ENCODE data around the gene UMAD1.

Gene UMAD1

DNA sequence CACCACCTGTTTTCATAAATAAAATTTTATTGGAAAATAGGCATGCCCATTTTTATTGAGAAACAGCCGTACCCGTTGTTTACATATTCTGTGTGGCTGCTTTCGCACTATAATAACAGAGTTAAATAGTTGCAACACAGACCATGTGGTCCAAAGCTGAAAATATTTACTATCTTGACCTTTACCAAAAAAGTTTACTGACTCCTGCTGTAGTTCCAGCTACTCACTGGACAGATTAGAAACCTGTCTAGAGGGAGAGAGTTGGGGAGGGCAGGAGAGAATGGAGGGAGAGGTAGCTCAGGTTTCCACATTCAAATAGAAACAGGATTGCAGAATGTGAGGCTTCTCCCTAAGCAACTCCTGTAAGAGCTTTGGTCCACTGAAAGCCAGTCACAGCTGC lies 273.0 kb downstream of the UMAD1 start:
- H3K79me2 ChIP-seq (ENCODE audit: insufficient read depth, low read length): no peaks in the 10 kb centered on the region
- no peak overlapping the region for H3K4me2 ChIP-seq (ENCODE audit: low read depth, low read length, poor library complexity, severe bottlenecking)
- H3K27me3 ChIP-seq (ENCODE audit: insufficient read depth, low read length, poor library complexity, severe bottlenecking): no peaks in the 10 kb centered on the region
- no peak overlapping the region for H2AFZ ChIP-seq (ENCODE audit: low read length)
- TF ChIP-seq, protein P1, sequence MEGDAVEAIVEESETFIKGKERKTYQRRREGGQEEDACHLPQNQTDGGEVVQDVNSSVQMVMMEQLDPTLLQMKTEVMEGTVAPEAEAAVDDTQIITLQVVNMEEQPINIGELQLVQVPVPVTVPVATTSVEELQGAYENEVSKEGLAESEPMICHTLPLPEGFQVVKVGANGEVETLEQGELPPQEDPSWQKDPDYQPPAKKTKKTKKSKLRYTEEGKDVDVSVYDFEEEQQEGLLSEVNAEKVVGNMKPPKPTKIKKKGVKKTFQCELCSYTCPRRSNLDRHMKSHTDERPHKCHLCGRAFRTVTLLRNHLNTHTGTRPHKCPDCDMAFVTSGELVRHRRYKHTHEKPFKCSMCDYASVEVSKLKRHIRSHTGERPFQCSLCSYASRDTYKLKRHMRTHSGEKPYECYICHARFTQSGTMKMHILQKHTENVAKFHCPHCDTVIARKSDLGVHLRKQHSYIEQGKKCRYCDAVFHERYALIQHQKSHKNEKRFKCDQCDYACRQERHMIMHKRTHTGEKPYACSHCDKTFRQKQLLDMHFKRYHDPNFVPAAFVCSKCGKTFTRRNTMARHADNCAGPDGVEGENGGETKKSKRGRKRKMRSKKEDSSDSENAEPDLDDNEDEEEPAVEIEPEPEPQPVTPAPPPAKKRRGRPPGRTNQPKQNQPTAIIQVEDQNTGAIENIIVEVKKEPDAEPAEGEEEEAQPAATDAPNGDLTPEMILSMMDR (conservative IDR thresholded peaks at IDR 0.05; ENCODE audit: low read length): no peak
- TF ChIP-seq EZH2phosphoT487 (IDR thresholded peaks at IDR 0.05; ENCODE audit: borderline replicate concordance): no peak
- H3K4me3 ChIP-seq (ENCODE audit: low read length, poor library complexity, severe bottlenecking): no peak overlapping the region
- H3F3A ChIP-seq (ENCODE audit: low read depth): no peaks in the 10 kb centered on the region
- H3K9me2 ChIP-seq (replicated peaks; ENCODE audit: low read depth, low read length): no peaks in the 10 kb centered on the region
- no peak overlapping the region for H3K9ac ChIP-seq (ENCODE audit: low read depth, low read length, poor library complexity, severe bottlenecking)
- no peaks in the 10 kb centered on the region for H4K20me1 ChIP-seq (ENCODE audit: insufficient read depth, low read length, poor library complexity, severe bottlenecking)
- peaks cover 23% of the 10 kb centered on the region for H3K4me1 ChIP-seq (ENCODE audit: insufficient read depth, low read length, poor library complexity, severe bottlenecking)
- H3K9me3 ChIP-seq (ENCODE audit: insufficient read depth, low read depth, low read length): no peaks in the 10 kb centered on the region
- no peaks in the 10 kb centered on the region for H3K36me3 ChIP-seq (ENCODE audit: insufficient read depth, low read length)

DNA sequence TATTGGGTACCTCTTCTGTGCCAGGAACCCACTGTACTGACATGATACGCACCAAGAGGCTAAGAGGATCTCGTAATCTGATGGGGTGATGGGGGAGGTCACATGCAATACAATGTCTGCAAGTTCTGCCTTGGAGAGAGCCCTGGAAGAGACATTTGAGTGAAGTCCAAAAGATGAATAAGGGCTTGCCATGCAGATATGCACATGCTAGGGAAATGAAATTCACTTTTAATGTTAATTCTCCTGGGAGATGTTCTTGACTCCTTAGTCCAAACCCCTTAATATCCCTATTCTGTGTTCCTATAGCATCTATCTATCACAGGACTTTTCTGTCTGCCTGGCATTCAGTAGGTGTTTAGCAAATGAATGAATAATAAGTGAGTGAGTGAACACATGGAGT lies 274.0 kb downstream of the UMAD1 start:
- Histone ChIP-seq H3K27me3 (ENCODE audit: insufficient read depth, low read length, poor library complexity, severe bottlenecking) (no peaks in the 10 kb centered on the region), H4K20me1 (ENCODE audit: insufficient read depth, low read length, poor library complexity, severe bottlenecking) (no peaks in the 10 kb centered on the region), H2AFZ (ENCODE audit: low read length) (no peak overlapping the region), H3K4me1 (ENCODE audit: insufficient read depth, low read length, poor library complexity, severe bottlenecking) (peaks cover 14% of the 10 kb centered on the region), H3K36me3 (ENCODE audit: insufficient read depth, low read length) (no peaks in the 10 kb centered on the region), H3K4me3 (ENCODE audit: low read length, poor library complexity, severe bottlenecking) (no peak overlapping the region), H3K9ac (ENCODE audit: low read depth, low read length, poor library complexity, severe bottlenecking) (no peak overlapping the region), H3K79me2 (ENCODE audit: insufficient read depth, low read length) (no peaks in the 10 kb centered on the region), H3K4me2 (ENCODE audit: low read depth, low read length, poor library complexity, severe bottlenecking) (no peak overlapping the region), H3F3A (ENCODE audit: low read depth) (no peaks in the 10 kb centered on the region), H3K9me2 (replicated peaks; ENCODE audit: low read depth, low read length) (no peaks in the 10 kb centered on the region), H3K9me3 (ENCODE audit: insufficient read depth, low read depth, low read length) (no peaks in the 10 kb centered on the region)
- TF ChIP-seq, protein P1 (conservative IDR thresholded peaks at IDR 0.05; ENCODE audit: low read length): no peak
- TF ChIP-seq EZH2phosphoT487 (IDR thresholded peaks at IDR 0.05; ENCODE audit: borderline replicate concordance): no peak

DNA sequence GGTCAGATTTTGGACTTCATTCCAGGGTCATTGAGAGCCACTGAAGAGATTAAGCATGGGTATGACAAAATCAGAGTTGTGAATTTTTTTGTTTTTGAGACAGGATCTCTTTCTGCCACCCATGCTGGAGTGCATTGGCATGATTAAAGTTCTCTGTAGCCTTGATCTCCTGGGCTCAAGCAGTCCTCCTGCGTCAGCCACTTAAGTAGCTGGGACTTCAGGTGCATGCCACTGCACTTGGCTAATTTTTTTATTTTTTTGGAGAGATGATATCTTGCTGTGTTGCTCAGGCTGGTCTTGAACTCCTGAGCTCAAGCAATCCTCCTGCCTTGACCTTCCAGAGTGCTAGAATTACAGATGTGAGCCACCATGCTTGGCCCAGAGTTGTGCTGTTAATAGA lies 275.5 kb downstream of the UMAD1 start:
- Histone ChIP-seq H3K27me3 (ENCODE audit: insufficient read depth, low read length, poor library complexity, severe bottlenecking) (no peaks in the 10 kb centered on the region), H3K79me2 (ENCODE audit: insufficient read depth, low read length) (no peaks in the 10 kb centered on the region), H3K4me2 (ENCODE audit: low read depth, low read length, poor library complexity, severe bottlenecking) (no peak overlapping the region), H3K9me3 (ENCODE audit: insufficient read depth, low read depth, low read length) (no peaks in the 10 kb centered on the region), H3K4me1 (ENCODE audit: insufficient read depth, low read length, poor library complexity, severe bottlenecking) (peaks cover 8% of the 10 kb centered on the region), H3K4me3 (ENCODE audit: low read length, poor library complexity, severe bottlenecking) (no peak overlapping the region), H3K36me3 (ENCODE audit: insufficient read depth, low read length) (no peaks in the 10 kb centered on the region), H3K9ac (ENCODE audit: low read depth, low read length, poor library complexity, severe bottlenecking) (no peak overlapping the region), H3K9me2 (replicated peaks; ENCODE audit: low read depth, low read length) (no peaks in the 10 kb centered on the region), H4K20me1 (ENCODE audit: insufficient read depth, low read length, poor library complexity, severe bottlenecking) (no peaks in the 10 kb centered on the region), H2AFZ (ENCODE audit: low read length) (no peak overlapping the region), H3F3A (ENCODE audit: low read depth) (no peaks in the 10 kb centered on the region)
- TF ChIP-seq EZH2phosphoT487 (IDR thresholded peaks at IDR 0.05; ENCODE audit: borderline replicate concordance): no peak
- TF ChIP-seq, protein P1 (conservative IDR thresholded peaks at IDR 0.05; ENCODE audit: low read length): no peak
